ENCODE results near the gene LOC128125822.

- TF ChIP-seq CTCF (IDR thresholded peaks at IDR 0.05) (no peak), SIN3A (IDR thresholded peaks at IDR 0.05; ENCODE audit: borderline replicate concordance, insufficient read depth, low read depth, low read length) (no peak), TCF7L2 (IDR thresholded peaks at IDR 0.05; ENCODE audit: low read depth, low read length) (no peak), POLR2AphosphoS5 (IDR thresholded peaks at IDR 0.05; ENCODE audit: low read depth, low read length) (no peak), REST (IDR thresholded peaks at IDR 0.05; ENCODE audit: insufficient read depth in 1 of 2, low read depth in 2 of 2, low read length in 1 of 2) (no peak)
Measured at GRCh38 chr6:63576985-63577712, 4.9 kb downstream of the LOC128125822 start.
